Upper lobe of right lung (tissue), 1 donor: ENCODE results near the gene RPL37A. TPM values are rescaled to one million over a fixed set of nuclear protein-coding genes. Genes with fewer than 3 reads are reported as not detected.

ENCODE experiments used
- ATAC-seq: fragments of 200-7000 bp; cut with Tn5 transposase; one replicate; pipeline ENCODE4 v1.9.1; 2020; ENCODE audit warnings: mild to moderate bottlenecking, moderate library complexity
- DNase-seq: peaks from one replicate; pipeline ENCODE4 v3.0.0-alpha.2; 2020
- H3K27ac ChIP-seq: fragments of 200-600 bp; one replicate; pipeline ENCODE4 v1.8.0; 2022
- H3K27me3 ChIP-seq: fragments of 200-600 bp; one replicate; pipeline ENCODE4 v1.8.0; 2022; ENCODE audit warnings: mild to moderate bottlenecking
- H3K36me3 ChIP-seq: fragments of 200-600 bp; one replicate; pipeline ENCODE4 v1.8.0; 2022
- H3K4me1 ChIP-seq: fragments of 200-600 bp; one replicate; pipeline ENCODE4 v1.8.0; 2022
- H3K4me3 ChIP-seq: fragments of 200-600 bp; one replicate; pipeline ENCODE4 v1.8.0; 2022; ENCODE audit warnings: mild to moderate bottlenecking
- H3K9me3 ChIP-seq: fragments of 200-600 bp; one replicate; pipeline ENCODE4 v1.8.0; 2022
- CTCF ChIP-seq: fragments of 200-600 bp; IDR thresholded peaks from one replicate; pipeline ENCODE4 v1.8.0; 2022; ENCODE audit warnings: antibody characterized with exemption
- intact Hi-C: fragments of 100-400 bp; cut with DNase I; formaldehyde crosslinking; loops from one replicate; pipeline ENCODE4 v1.11.0; 2022
- total RNA-seq: library from RNA; stranded (reverse); fragmentation: NEBNext Ultra II Directional; extraction: Animal tissue kit (Norgen Biotek cat#: 25700); gene quantifications from one replicate; pipeline ENCODE4 v1.2.1, GENCODE V29; 2021
- donor health status: DM: no; HTN: yes; CAD: no; lungs with severe emphysema.

Gene RPL37A
- total RNA-seq, 1 donor from 2014 or later = 1,932 TPM

- Histone ChIP-seq H3K27me3 (no peaks in the 10 kb centered on the region), H3K4me3 (no peak overlapping the region), H3K9me3 (no peaks in the 10 kb centered on the region), H3K36me3 (no peaks in the 10 kb centered on the region), H3K4me1 (peaks cover 14% of the 10 kb centered on the region), H3K27ac (no peak overlapping the region)
- no peak for TF ChIP-seq CTCF
- ATAC-seq = no peak
- intact Hi-C loops = no loop called here
- no peak for DNase-seq
These were observed 42.9 kb downstream of the RPL37A start for GRCh38 chr2:216541505-216541904.

- Histone ChIP-seq H3K27me3 (no peaks in the 10 kb centered on the region), H3K4me1 (no peaks in the 10 kb centered on the region), H3K9me3 (no peaks in the 10 kb centered on the region), H3K4me3 (no peak overlapping the region), H3K27ac (no peak overlapping the region), H3K36me3 (no peaks in the 10 kb centered on the region)
- DNase-seq (no peak), ATAC-seq (no peak)
- intact Hi-C loops = no loop called here
- TF ChIP-seq CTCF = no peak
These were observed 46.7 kb downstream of the RPL37A start for GRCh38 chr2:216545359-216545758.

- Histone ChIP-seq H3K36me3 (no peaks in the 10 kb centered on the region), H3K27ac (no peak overlapping the region), H3K9me3 (no peaks in the 10 kb centered on the region), H3K27me3 (no peaks in the 10 kb centered on the region), H3K4me1 (no peaks in the 10 kb centered on the region), H3K4me3 (no peak overlapping the region)
- DNase-seq = no peak
- no peak for ATAC-seq
- TF ChIP-seq CTCF = no peak
- intact Hi-C loops = no loop called here
These were observed 47.6 kb downstream of the RPL37A start for GRCh38 chr2:216546241-216546640.

DNA sequence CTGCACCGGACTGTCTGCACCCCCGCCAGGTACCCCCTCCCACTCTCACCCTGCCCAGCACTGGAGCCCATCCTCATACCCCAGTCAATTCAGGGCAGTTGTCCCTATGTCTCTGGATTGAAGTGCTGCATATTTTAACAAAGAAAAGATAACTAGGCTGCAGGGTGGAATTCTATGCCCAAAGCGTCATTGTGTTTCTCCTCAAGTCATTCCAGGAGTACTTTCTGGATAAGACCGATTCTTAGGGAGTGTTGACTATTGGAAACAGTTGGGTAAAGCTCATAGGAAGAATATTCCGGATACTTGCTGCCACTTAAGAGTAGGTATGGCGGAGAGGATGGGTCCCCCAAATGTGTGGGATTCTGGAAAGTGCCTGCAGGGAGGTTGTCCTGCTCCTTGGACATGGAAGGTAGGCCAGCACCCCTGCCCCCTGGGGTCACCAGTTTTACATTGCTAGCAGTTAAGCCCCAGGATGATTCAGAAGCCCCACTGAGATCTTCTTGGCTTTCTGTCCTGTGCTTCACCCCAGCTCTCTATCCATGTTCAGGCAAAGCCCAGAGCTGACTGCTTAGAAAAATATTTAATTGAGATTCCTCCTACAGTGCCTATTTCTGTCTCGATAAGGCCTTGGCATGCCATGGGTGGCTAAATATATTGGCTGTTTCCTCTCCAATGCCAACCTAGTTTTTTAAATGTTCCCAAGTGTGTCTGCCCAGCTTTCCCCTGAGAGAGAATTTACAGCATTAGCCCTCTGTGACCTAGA is 48.2 kb downstream of the RPL37A start:
- Histone ChIP-seq H3K36me3 (no peaks in the 10 kb centered on the region), H3K4me3 (no peak overlapping the region), H3K4me1 (no peaks in the 10 kb centered on the region), H3K9me3 (no peaks in the 10 kb centered on the region), H3K27me3 (no peaks in the 10 kb centered on the region), H3K27ac (no peak overlapping the region)
- TF ChIP-seq CTCF = no peak
- intact Hi-C loops = no loop called here
- ATAC-seq (no peak), DNase-seq (no peak)

DNA sequence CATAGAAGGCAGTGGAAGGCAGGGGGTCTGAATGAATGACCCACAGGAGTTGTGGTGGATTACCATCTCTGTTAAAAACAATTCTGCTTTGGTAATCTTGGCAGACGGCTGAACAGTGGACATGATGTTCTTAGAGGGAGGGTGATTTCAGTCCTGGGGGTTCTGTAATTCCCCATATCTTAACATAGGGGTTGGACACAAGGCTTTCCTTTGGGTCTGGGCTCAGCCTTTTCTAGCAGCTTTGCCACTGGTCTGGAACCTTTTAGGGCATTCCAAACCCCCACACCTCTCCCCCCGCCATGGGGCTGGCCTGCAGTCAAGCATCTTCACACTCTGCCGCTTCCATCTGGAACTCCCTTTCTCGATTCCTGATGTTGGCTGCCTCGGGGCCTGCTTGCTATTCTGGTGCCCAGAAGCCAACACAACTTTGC is 50.3 kb downstream of the RPL37A start:
- TF ChIP-seq CTCF = no peak
- ATAC-seq = no peak
- DNase-seq = no peak
- intact Hi-C loops = no loop called here
- Histone ChIP-seq H3K36me3 (no peaks in the 10 kb centered on the region), H3K27ac (no peak overlapping the region), H3K4me3 (no peak overlapping the region), H3K9me3 (no peaks in the 10 kb centered on the region), H3K4me1 (no peaks in the 10 kb centered on the region), H3K27me3 (no peaks in the 10 kb centered on the region)
